GM23338 (cell line): ENCODE measurements around the gene E2F6. TPM values are rescaled to one million over a fixed set of nuclear protein-coding genes. Genes with fewer than 3 reads are reported as not detected.

Source experiments
- ATAC-seq: fragments of 200-7000 bp; cut with Tn5 transposase; 3 replicates; pipeline ENCODE4 v1.9.1; 2020
- DNase-seq: peaks from one replicate; pipeline ENCODE4 v3.0.0-alpha.2; 2015; ENCODE audit warnings: low spot score
- H2AFZ ChIP-seq: fragments of 200-600 bp; sonication (generic); 2 replicates; pipeline ENCODE4 v1.8.0; 2016; ENCODE audit warnings: antibody characterized with exemption, mild to moderate bottlenecking, moderate library complexity
- H3F3A ChIP-seq: fragments of 200-600 bp; sonication (generic); replicated peaks from 2 replicates; pipeline ENCODE4 v1.8.0; 2017; ENCODE audit warnings: antibody characterized with exemption, mixed run types, low read depth
- H3K27ac ChIP-seq: fragments of 200-600 bp; sonication (generic); 2 replicates; pipeline ENCODE4 v1.6.1; 2016; ENCODE audit warnings: low read depth
- H3K27me3 ChIP-seq: fragments of 200-600 bp; sonication (generic); 2 replicates; pipeline ENCODE4 v1.8.0; 2016; ENCODE audit warnings: mild to moderate bottlenecking, mixed run types, moderate library complexity; ENCODE audit not compliant: insufficient read depth
- H3K36me3 ChIP-seq: fragments of 200-600 bp; sonication (generic); 2 replicates; pipeline ENCODE4 v1.8.0; 2016; ENCODE audit warnings: mild to moderate bottlenecking; ENCODE audit not compliant: insufficient read depth
- H3K4me1 ChIP-seq: fragments of 200-600 bp; sonication (generic); 2 replicates; pipeline ENCODE4 v1.8.0; 2016; ENCODE audit warnings: mild to moderate bottlenecking, moderate library complexity; ENCODE audit not compliant: insufficient read depth
- H3K4me2 ChIP-seq: fragments of 200-600 bp; sonication (generic); 2 replicates; pipeline ENCODE4 v1.7.1; 2017; ENCODE audit warnings: mixed run types
- H3K4me3 ChIP-seq: fragments of 200-600 bp; sonication (generic); 2 replicates; pipeline ENCODE4 v1.6.1; 2016; ENCODE audit warnings: mixed run types
- H3K79me2 ChIP-seq: fragments of 200-600 bp; sonication (generic); replicated peaks from 2 replicates; pipeline ENCODE4 v1.8.0; 2017; ENCODE audit warnings: mild to moderate bottlenecking; ENCODE audit not compliant: insufficient read depth
- H3K9me2 ChIP-seq: fragments of 200-600 bp; sonication (generic); 2 replicates; pipeline ENCODE4 v1.8.0; 2017; ENCODE audit not compliant: insufficient read depth
- H4K20me1 ChIP-seq: fragments of 200-600 bp; sonication (generic); replicated peaks from 2 replicates; pipeline ENCODE4 v1.8.0; 2017; ENCODE audit warnings: mild to moderate bottlenecking; ENCODE audit not compliant: insufficient read depth
- H3K27ac Mint-ChIP-seq: 2 replicates; pipeline ENCODE4 v1.8.0; 2020; ENCODE audit warnings: inconsistent platforms, mild to moderate bottlenecking, moderate library complexity, mixed read lengths
- H3K27me3 Mint-ChIP-seq: 3 replicates; pipeline ENCODE4 v1.8.0; 2022; ENCODE audit warnings: low read depth, mild to moderate bottlenecking, moderate library complexity, mixed read lengths, inconsistent platforms; ENCODE audit not compliant: insufficient read depth, poor library complexity
- H3K36me3 Mint-ChIP-seq: 3 replicates; pipeline ENCODE4 v1.8.0; 2021; ENCODE audit warnings: low read depth, mild to moderate bottlenecking, inconsistent platforms, moderate library complexity, mixed read lengths
- H3K4me1 Mint-ChIP-seq: 3 replicates; pipeline ENCODE4 v1.8.0; 2020; ENCODE audit warnings: mild to moderate bottlenecking, inconsistent platforms, mixed read lengths
- H3K4me3 Mint-ChIP-seq: 3 replicates; pipeline ENCODE4 v1.8.0; 2021; ENCODE audit warnings: moderate library complexity, mild to moderate bottlenecking, inconsistent platforms, mixed read lengths
- H3K9me3 Mint-ChIP-seq: 3 replicates; pipeline ENCODE4 v1.8.0; 2020; ENCODE audit warnings: moderate library complexity, mild to moderate bottlenecking, inconsistent platforms, mixed read lengths
- EZH2 ChIP-seq: fragments of 200-600 bp; sonication (generic); IDR thresholded peaks from one replicate; pipeline ENCODE4 v1.8.0; 2017; ENCODE audit warnings: antibody characterized with exemption, mild to moderate bottlenecking, low read depth; ENCODE audit not compliant: unreplicated experiment
- EZH2phosphoT487 ChIP-seq: fragments of 200-600 bp; sonication (generic); IDR thresholded peaks from one replicate; pipeline ENCODE4 v1.8.1; 2018; ENCODE audit warnings: antibody characterized with exemption; ENCODE audit not compliant: unreplicated experiment
- JUNB ChIP-seq: IDR thresholded peaks from one replicate; pipeline ENCODE4 v1.6.1; 2016; ENCODE audit warnings: antibody characterized with exemption; ENCODE audit not compliant: unreplicated experiment
- NANOG ChIP-seq: IDR thresholded peaks from 2 replicates; pipeline ENCODE4 v1.6.1; 2016; ENCODE audit warnings: antibody characterized with exemption, borderline replicate concordance
- POLR2AphosphoS5 ChIP-seq: IDR thresholded peaks from 2 replicates; pipeline ENCODE4 v1.6.1; 2016; ENCODE audit warnings: antibody characterized with exemption, low read depth
- STAT1 ChIP-seq: IDR thresholded peaks from one replicate; pipeline ENCODE4 v1.6.1; 2016; ENCODE audit warnings: antibody characterized with exemption; ENCODE audit not compliant: unreplicated experiment
- ZNF114 ChIP-seq: fragments of 250-450 bp; sonication (Bioruptor Pico); IDR thresholded peaks from 2 replicates; pipeline ENCODE4 v1.5.0; 2020; ENCODE audit warnings: mild to moderate bottlenecking, moderate library complexity
- ZNF331 ChIP-seq: fragments of 250-450 bp; sonication (Bioruptor Pico); IDR thresholded peaks from 2 replicates; pipeline ENCODE4 v1.5.0; 2020; ENCODE audit warnings: low read depth, mild to moderate bottlenecking, moderate library complexity
- polyA plus RNA-seq: library from polyadenylated mRNA; unstranded; fragments of >200 nt; fragmentation: Nextera tagmentation; extraction: Ambion mirVana; gene quantifications from 2 replicates; pipeline ENCODE4 v1.2.1, GENCODE V29; 2016
- total RNA-seq: library from RNA; depleted of rRNA; stranded (reverse); fragments of >200 nt; shearing (Covaris generic); gene quantifications from 2 replicates; pipeline ENCODE4 v1.2.3, GENCODE V29; 2014
- TF ChIP-seq, protein P1 (sequence below): IDR thresholded peaks from 2 replicates; pipeline ENCODE4 v1.6.1; 2016; ENCODE audit warnings: antibody characterized with exemption
- TF ChIP-seq, protein P2 (sequence below), 2 experiments: fragments of 200-600 bp in 1 of 2; sonication (generic) in 1 of 2; conservative IDR thresholded peaks; 2 replicates each; pipeline versions ENCODE4 v1.5.1 to v1.6.1; 2016 to 2017; ENCODE audit warnings: antibody characterized with exemption in 2 of 2, low read depth in 2 of 2, mild to moderate bottlenecking in 2 of 2, moderate library complexity in 1 of 2
- TF ChIP-seq, protein P3 (sequence below): IDR thresholded peaks from one replicate; pipeline ENCODE4 v1.6.1; 2018; ENCODE audit warnings: antibody characterized with exemption; ENCODE audit not compliant: unreplicated experiment
- TF ChIP-seq, protein P4 (sequence below): fragments of 250-450 bp; sonication (Bioruptor Pico); IDR thresholded peaks from 2 replicates; pipeline ENCODE4 v1.5.0; 2020; ENCODE audit warnings: mild to moderate bottlenecking, moderate library complexity

E2F6 gene
- total and polyA plus RNA-seq, 2 experiments from 2014 or later: 16.9 to 20.7 TPM

DNA sequence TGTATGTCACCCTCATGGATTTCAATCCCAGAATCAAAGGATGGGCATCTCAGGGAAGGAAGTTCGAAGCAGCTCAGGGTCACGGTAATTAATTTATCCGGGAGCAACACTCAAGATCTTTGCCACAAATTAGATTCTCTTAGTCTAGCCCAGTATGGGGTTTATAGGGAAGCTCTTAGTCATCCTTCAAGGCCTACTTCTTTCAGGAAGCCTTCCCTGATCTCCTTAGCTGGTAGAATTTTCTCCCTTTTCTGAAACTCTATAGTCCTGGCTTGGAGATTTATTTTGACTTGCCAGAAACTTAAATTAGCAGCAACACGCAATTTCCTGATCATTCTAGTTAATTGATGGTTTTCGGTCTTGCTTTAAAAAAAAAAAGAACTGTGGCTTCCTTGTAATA lies 47.4 kb upstream of the E2F6 start (continued):
- TF ChIP-seq, protein P1, sequence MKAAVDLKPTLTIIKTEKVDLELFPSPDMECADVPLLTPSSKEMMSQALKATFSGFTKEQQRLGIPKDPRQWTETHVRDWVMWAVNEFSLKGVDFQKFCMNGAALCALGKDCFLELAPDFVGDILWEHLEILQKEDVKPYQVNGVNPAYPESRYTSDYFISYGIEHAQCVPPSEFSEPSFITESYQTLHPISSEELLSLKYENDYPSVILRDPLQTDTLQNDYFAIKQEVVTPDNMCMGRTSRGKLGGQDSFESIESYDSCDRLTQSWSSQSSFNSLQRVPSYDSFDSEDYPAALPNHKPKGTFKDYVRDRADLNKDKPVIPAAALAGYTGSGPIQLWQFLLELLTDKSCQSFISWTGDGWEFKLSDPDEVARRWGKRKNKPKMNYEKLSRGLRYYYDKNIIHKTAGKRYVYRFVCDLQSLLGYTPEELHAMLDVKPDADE: no peak
- TF ChIP-seq, protein P2, sequence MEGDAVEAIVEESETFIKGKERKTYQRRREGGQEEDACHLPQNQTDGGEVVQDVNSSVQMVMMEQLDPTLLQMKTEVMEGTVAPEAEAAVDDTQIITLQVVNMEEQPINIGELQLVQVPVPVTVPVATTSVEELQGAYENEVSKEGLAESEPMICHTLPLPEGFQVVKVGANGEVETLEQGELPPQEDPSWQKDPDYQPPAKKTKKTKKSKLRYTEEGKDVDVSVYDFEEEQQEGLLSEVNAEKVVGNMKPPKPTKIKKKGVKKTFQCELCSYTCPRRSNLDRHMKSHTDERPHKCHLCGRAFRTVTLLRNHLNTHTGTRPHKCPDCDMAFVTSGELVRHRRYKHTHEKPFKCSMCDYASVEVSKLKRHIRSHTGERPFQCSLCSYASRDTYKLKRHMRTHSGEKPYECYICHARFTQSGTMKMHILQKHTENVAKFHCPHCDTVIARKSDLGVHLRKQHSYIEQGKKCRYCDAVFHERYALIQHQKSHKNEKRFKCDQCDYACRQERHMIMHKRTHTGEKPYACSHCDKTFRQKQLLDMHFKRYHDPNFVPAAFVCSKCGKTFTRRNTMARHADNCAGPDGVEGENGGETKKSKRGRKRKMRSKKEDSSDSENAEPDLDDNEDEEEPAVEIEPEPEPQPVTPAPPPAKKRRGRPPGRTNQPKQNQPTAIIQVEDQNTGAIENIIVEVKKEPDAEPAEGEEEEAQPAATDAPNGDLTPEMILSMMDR (conservative IDR thresholded peaks at IDR 0.05; ENCODE audit: low read depth in 2 of 2): no peak
- TF ChIP-seq STAT1 (no peak), JUNB (no peak), EZH2 (no peak), EZH2phosphoT487 (no peak), ZNF114 (CRISPR knock-in tag) (no peak), ZNF331 (no peak), NANOG (no peak)
- TF ChIP-seq, protein P3, sequence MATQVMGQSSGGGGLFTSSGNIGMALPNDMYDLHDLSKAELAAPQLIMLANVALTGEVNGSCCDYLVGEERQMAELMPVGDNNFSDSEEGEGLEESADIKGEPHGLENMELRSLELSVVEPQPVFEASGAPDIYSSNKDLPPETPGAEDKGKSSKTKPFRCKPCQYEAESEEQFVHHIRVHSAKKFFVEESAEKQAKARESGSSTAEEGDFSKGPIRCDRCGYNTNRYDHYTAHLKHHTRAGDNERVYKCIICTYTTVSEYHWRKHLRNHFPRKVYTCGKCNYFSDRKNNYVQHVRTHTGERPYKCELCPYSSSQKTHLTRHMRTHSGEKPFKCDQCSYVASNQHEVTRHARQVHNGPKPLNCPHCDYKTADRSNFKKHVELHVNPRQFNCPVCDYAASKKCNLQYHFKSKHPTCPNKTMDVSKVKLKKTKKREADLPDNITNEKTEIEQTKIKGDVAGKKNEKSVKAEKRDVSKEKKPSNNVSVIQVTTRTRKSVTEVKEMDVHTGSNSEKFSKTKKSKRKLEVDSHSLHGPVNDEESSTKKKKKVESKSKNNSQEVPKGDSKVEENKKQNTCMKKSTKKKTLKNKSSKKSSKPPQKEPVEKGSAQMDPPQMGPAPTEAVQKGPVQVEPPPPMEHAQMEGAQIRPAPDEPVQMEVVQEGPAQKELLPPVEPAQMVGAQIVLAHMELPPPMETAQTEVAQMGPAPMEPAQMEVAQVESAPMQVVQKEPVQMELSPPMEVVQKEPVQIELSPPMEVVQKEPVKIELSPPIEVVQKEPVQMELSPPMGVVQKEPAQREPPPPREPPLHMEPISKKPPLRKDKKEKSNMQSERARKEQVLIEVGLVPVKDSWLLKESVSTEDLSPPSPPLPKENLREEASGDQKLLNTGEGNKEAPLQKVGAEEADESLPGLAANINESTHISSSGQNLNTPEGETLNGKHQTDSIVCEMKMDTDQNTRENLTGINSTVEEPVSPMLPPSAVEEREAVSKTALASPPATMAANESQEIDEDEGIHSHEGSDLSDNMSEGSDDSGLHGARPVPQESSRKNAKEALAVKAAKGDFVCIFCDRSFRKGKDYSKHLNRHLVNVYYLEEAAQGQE: no peak

DNA sequence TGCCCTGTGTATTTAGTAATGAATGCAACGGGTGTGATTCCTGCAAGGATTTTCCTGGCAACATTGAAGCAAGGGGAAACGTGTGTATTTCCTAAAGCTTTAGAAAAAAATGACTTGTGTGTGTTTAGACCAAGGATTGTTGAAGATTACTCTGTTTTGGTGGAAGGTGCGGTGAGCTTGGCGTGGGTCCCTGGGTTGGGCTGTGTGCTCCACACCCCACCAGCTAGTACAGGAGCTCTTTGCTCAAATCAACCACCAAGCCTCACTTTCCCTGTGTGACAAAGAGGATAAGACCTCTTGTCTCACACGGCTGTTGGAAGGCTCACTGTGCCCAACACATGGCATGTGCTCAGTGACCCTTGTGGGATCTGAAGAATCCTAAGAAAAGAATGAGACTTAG lies 46.5 kb upstream of the E2F6 start:
- no peaks in the 10 kb centered on the region for H3K36me3 ChIP-seq
- Mint-ChIP-seq H3K4me3 (no peak overlapping the region), H3K4me1 (peaks cover 47% of the 10 kb centered on the region), H3K36me3 (peaks cover 3% of the 10 kb centered on the region; the same call in 1 of the 3 replicates), H3K27me3 (peaks cover 3% of the 10 kb centered on the region), H3K9me3 (no peaks in the 10 kb centered on the region), H3K27ac (no peak overlapping the region)
- TF ChIP-seq, protein P1: no peak
- TF ChIP-seq POLR2AphosphoS5: no peak
- TF ChIP-seq, protein P4, sequence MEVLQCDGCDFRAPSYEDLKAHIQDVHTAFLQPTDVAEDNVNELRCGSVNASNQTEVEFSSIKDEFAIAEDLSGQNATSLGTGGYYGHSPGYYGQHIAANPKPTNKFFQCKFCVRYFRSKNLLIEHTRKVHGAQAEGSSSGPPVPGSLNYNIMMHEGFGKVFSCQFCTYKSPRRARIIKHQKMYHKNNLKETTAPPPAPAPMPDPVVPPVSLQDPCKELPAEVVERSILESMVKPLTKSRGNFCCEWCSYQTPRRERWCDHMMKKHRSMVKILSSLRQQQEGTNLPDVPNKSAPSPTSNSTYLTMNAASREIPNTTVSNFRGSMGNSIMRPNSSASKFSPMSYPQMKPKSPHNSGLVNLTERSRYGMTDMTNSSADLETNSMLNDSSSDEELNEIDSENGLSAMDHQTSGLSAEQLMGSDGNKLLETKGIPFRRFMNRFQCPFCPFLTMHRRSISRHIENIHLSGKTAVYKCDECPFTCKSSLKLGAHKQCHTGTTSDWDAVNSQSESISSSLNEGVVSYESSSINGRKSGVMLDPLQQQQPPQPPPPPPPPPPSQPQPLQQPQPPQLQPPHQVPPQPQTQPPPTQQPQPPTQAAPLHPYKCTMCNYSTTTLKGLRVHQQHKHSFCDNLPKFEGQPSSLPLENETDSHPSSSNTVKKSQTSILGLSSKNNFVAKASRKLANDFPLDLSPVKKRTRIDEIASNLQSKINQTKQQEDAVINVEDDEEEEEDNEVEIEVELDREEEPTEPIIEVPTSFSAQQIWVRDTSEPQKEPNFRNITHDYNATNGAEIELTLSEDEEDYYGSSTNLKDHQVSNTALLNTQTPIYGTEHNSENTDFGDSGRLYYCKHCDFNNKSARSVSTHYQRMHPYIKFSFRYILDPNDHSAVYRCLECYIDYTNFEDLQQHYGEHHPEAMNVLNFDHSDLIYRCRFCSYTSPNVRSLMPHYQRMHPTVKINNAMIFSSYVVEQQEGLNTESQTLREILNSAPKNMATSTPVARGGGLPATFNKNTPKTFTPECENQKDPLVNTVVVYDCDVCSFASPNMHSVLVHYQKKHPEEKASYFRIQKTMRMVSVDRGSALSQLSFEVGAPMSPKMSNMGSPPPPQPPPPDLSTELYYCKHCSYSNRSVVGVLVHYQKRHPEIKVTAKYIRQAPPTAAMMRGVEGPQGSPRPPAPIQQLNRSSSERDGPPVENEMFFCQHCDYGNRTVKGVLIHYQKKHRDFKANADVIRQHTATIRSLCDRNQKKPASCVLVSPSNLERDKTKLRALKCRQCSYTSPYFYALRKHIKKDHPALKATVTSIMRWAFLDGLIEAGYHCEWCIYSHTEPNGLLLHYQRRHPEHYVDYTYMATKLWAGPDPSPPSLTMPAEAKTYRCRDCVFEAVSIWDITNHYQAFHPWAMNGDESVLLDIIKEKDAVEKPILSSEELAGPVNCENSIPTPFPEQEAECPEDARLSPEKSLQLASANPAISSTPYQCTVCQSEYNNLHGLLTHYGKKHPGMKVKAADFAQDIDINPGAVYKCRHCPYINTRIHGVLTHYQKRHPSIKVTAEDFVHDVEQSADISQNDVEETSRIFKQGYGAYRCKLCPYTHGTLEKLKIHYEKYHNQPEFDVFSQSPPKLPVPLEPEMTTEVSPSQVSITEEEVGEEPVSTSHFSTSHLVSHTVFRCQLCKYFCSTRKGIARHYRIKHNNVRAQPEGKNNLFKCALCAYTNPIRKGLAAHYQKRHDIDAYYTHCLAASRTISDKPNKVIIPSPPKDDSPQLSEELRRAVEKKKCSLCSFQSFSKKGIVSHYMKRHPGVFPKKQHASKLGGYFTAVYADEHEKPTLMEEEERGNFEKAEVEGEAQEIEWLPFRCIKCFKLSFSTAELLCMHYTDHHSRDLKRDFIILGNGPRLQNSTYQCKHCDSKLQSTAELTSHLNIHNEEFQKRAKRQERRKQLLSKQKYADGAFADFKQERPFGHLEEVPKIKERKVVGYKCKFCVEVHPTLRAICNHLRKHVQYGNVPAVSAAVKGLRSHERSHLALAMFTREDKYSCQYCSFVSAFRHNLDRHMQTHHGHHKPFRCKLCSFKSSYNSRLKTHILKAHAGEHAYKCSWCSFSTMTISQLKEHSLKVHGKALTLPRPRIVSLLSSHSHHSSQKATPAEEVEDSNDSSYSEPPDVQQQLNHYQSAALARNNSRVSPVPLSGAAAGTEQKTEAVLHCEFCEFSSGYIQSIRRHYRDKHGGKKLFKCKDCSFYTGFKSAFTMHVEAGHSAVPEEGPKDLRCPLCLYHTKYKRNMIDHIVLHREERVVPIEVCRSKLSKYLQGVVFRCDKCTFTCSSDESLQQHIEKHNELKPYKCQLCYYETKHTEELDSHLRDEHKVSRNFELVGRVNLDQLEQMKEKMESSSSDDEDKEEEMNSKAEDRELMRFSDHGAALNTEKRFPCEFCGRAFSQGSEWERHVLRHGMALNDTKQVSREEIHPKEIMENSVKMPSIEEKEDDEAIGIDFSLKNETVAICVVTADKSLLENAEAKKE: no peak
- TF ChIP-seq EZH2: no peak
- TF ChIP-seq EZH2phosphoT487: no peak
- H3K9me2 ChIP-seq: peaks cover 16% of the 10 kb centered on the region; the same call in 1 of the 2 replicates
- no peak for DNase-seq
- no peak overlapping the region for H2AFZ ChIP-seq
- H3K4me1 ChIP-seq: peaks cover 36% of the 10 kb centered on the region
- no peak overlapping the region for H3K4me3 ChIP-seq
- H3K4me2 ChIP-seq: no peak overlapping the region
- no peaks in the 10 kb centered on the region for H3K27me3 ChIP-seq
- peaks cover 64% of the 10 kb centered on the region for H3K79me2 ChIP-seq
- no peak overlapping the region for H3K27ac ChIP-seq
- no peak for ATAC-seq
- no peaks in the 10 kb centered on the region for H3F3A ChIP-seq
- peaks cover 3% of the 10 kb centered on the region; the same call in 1 of the 2 replicates for H4K20me1 ChIP-seq
